H1 (cell line): ENCODE results near the gene CCDC102A. TPM values are rescaled to one million over a fixed set of nuclear protein-coding genes. Genes with fewer than 3 reads are reported as not detected.

Experiments used
- CTCF ChIA-PET: fragments of 300-600 bp; sonication (Branson Sonifier 250); formaldehyde crosslinking; loops from one replicate; lab custom pipeline; 2021; ENCODE audit not compliant: partially characterized antibody; lab: Charles Lee
- POLR2A ChIA-PET: fragments of 300-600 bp; sonication (Branson Sonifier 250); formaldehyde crosslinking; loops from one replicate; lab custom pipeline; 2021; ENCODE audit warnings: inconsistent platforms; ENCODE audit not compliant: partially characterized antibody; lab: Charles Lee
- DNase-seq, 2 experiments: peaks; one replicate each; pipeline versions ENCODE4 v3.0.0 to v3.0.0-alpha.2; 2010 to 2022; ENCODE audit warnings: low spot score in 2 of 2, low read depth in 1 of 2, mixed read lengths in 1 of 2
- FAIRE-seq: peaks from 2 replicates; lab custom pipeline; 2011; peaks lifted over from hg19 to GRCh38; lab: Jason Lieb, UNC
- H2AFZ ChIP-seq: 2 replicates; pipeline ENCODE4 v1.8.1; 2012; ENCODE audit warnings: low read length, inconsistent platforms
- H2AK5ac ChIP-seq: 2 replicates; pipeline ENCODE4 v1.6.1; 2013; ENCODE audit warnings: low read depth, low read length
- H2BK120ac ChIP-seq: replicated peaks from 2 replicates; pipeline ENCODE3; 2013; ENCODE audit warnings: low read depth, low read length, inconsistent platforms
- H2BK12ac ChIP-seq: 2 replicates; pipeline ENCODE4 v1.6.1; 2013; ENCODE audit warnings: low read depth, low read length
- H2BK15ac ChIP-seq: 2 replicates; pipeline ENCODE4 v1.6.1; 2013; ENCODE audit warnings: low read length
- H2BK20ac ChIP-seq: 2 replicates; pipeline ENCODE4 v1.6.1; 2013; ENCODE audit warnings: low read length
- H2BK5ac ChIP-seq: 2 replicates; pipeline ENCODE4 v1.6.1; 2013; ENCODE audit warnings: low read depth, low read length
- H3K14ac ChIP-seq: 2 replicates; pipeline ENCODE4 v1.6.1; 2013; ENCODE audit warnings: inconsistent platforms; ENCODE audit not compliant: insufficient read length
- H3K18ac ChIP-seq: 2 replicates; pipeline ENCODE4 v1.6.1; 2013; ENCODE audit warnings: low read length; ENCODE audit errors: extremely low read depth
- H3K23ac ChIP-seq: 2 replicates; pipeline ENCODE4 v1.6.1; 2013; ENCODE audit warnings: inconsistent platforms; ENCODE audit not compliant: insufficient read length
- H3K23me2 ChIP-seq: 2 replicates; pipeline ENCODE4 v1.6.1; 2013; ENCODE audit warnings: low read depth, low read length
- H3K27ac ChIP-seq: 2 replicates; pipeline ENCODE4 v1.6.1; 2011; ENCODE audit warnings: low read depth, low read length, inconsistent platforms
- H3K27me3 ChIP-seq, 4 experiments: replicated peaks in 1 of 4; 1 replicate in 1 of 4; 2 replicates in 3 of 4; pipeline versions ENCODE4 v1.6.1 to v1.8.1; 2011 to 2013; ENCODE audit warnings: low read length in 3 of 4, mild to moderate bottlenecking in 3 of 4, inconsistent platforms in 2 of 4, mixed read lengths in 2 of 4, moderate library complexity in 1 of 4; ENCODE audit not compliant: control insufficient read depth in 3 of 4, insufficient read depth in 3 of 4; ENCODE audit errors: extremely low read depth in 1 of 4
- H3K36me3 ChIP-seq, 4 experiments: 2 replicates each; pipeline versions ENCODE4 v1.6.1 to v1.8.1; 2011 to 2013; ENCODE audit warnings: mild to moderate bottlenecking in 4 of 4, low read length in 3 of 4, moderate library complexity in 2 of 4, control low read depth in 1 of 4, inconsistent platforms in 1 of 4; ENCODE audit not compliant: insufficient read depth in 4 of 4, control insufficient read depth in 2 of 4
- H3K4ac ChIP-seq: replicated peaks from 2 replicates; pipeline ENCODE3; 2013; ENCODE audit warnings: low read length, low read depth, mixed read lengths, inconsistent platforms; ENCODE audit not compliant: insufficient read length
- H3K4me1 ChIP-seq, 4 experiments: replicated peaks in 1 of 4; 1 replicate in 1 of 4; 2 replicates in 3 of 4; pipeline versions ENCODE4 v1.6.1 to v1.8.1; 2011 to 2013; ENCODE audit warnings: low read length in 3 of 4, inconsistent platforms in 2 of 4, mixed read lengths in 1 of 4; ENCODE audit not compliant: insufficient read depth in 4 of 4, control insufficient read depth in 3 of 4
- H3K4me2 ChIP-seq, 2 experiments: 2 replicates each; pipeline versions ENCODE4 v1.6.1 to v1.8.1; 2011 to 2013; ENCODE audit warnings: low read depth in 2 of 2, low read length in 2 of 2, control low read depth in 1 of 2, inconsistent platforms in 1 of 2, mild to moderate bottlenecking in 1 of 2; ENCODE audit not compliant: insufficient read depth in 1 of 2
- H3K4me3 ChIP-seq, 4 experiments: fragments of 200-600, 300-600 bp in 1 of 4; sonication (generic), shearing (Covaris generic), sonication (Bioruptor Twin) in 1 of 4; 2 replicates each; pipeline versions ENCODE4 v1.5.1 to v1.8.1; 2011 to 2016; ENCODE audit warnings: low read length in 4 of 4, low read depth in 3 of 4, control low read depth in 2 of 4, inconsistent platforms in 2 of 4, mild to moderate bottlenecking in 2 of 4, mixed read lengths in 1 of 4, moderate library complexity in 1 of 4; ENCODE audit not compliant: insufficient read depth in 2 of 4; ENCODE audit errors: extremely low read depth in 1 of 4
- H3K56ac ChIP-seq: replicated peaks from 2 replicates; pipeline ENCODE3; 2013; ENCODE audit warnings: low read depth, mild to moderate bottlenecking, mixed read lengths, low read length, inconsistent platforms; ENCODE audit not compliant: insufficient read length
- H3K79me1 ChIP-seq: 2 replicates; pipeline ENCODE4 v1.6.1; 2013; ENCODE audit warnings: low read depth, low read length, control low read depth
- H3K79me2 ChIP-seq, 2 experiments: 2 replicates each; pipeline versions ENCODE4 v1.6.1 to v1.8.1; 2012 to 2013; ENCODE audit warnings: low read length in 2 of 2, mild to moderate bottlenecking in 2 of 2, inconsistent platforms in 1 of 2; ENCODE audit not compliant: insufficient read depth in 2 of 2, control insufficient read depth in 1 of 2
- H3K9ac ChIP-seq, 4 experiments: replicated peaks in 1 of 4; 1 replicate in 1 of 4; 2 replicates in 3 of 4; pipeline versions ENCODE4 v1.6.1 to v1.8.1; 2011 to 2013; ENCODE audit warnings: low read depth in 3 of 4, low read length in 3 of 4, control low read depth in 2 of 4, mild to moderate bottlenecking in 2 of 4, moderate library complexity in 2 of 4, inconsistent platforms in 1 of 4; ENCODE audit errors: extremely low read depth in 1 of 4
- H3K9me3 ChIP-seq, 2 experiments: 2 replicates each; pipeline versions ENCODE4 v1.6.1 to v1.8.1; 2012 to 2013; ENCODE audit warnings: mild to moderate bottlenecking in 2 of 2, moderate library complexity in 2 of 2, control low read depth in 1 of 2, inconsistent platforms in 1 of 2, low read depth in 1 of 2, low read length in 1 of 2, mixed read lengths in 1 of 2; ENCODE audit not compliant: insufficient read depth in 2 of 2
- H4K20me1 ChIP-seq, 2 experiments: replicated peaks in 1 of 2; 2 replicates each; pipeline versions ENCODE3 to v1.8.1; 2011 to 2013; ENCODE audit warnings: inconsistent platforms in 2 of 2, low read length in 2 of 2, mild to moderate bottlenecking in 1 of 2; ENCODE audit not compliant: insufficient read depth in 2 of 2, control insufficient read depth in 1 of 2
- H4K5ac ChIP-seq: 2 replicates; pipeline ENCODE4 v1.6.1; 2013; ENCODE audit warnings: low read length, low read depth, mixed read lengths, inconsistent platforms; ENCODE audit not compliant: insufficient read length
- H4K8ac ChIP-seq: 2 replicates; pipeline ENCODE4 v1.8.0; 2013; ENCODE audit warnings: mild to moderate bottlenecking, moderate library complexity, low read length, inconsistent platforms; ENCODE audit not compliant: insufficient read depth; ENCODE audit errors: extremely low read depth
- H4K91ac ChIP-seq: replicated peaks from 2 replicates; pipeline ENCODE3; 2013; ENCODE audit warnings: low read length, mixed read lengths, inconsistent platforms; ENCODE audit not compliant: insufficient read length
- CTBP2 ChIP-seq: IDR thresholded peaks from 2 replicates; pipeline ENCODE4 v1.7.0; 2011; ENCODE audit warnings: borderline replicate concordance, mild to moderate bottlenecking, moderate library complexity, mixed read lengths, low read length; ENCODE audit not compliant: insufficient read depth, insufficient read length
- EP300 ChIP-seq, 2 experiments: IDR thresholded peaks; 1 replicate in 1 of 2; 2 replicates in 1 of 2; pipeline ENCODE4 v1.6.1; 2011 to 2012; ENCODE audit warnings: low read depth in 2 of 2, low read length in 2 of 2, mild to moderate bottlenecking in 2 of 2, borderline replicate concordance in 1 of 2, inconsistent platforms in 1 of 2, moderate library complexity in 1 of 2
- GABPA ChIP-seq: IDR thresholded peaks from 2 replicates; pipeline ENCODE4 v1.6.1; 2011; ENCODE audit warnings: mild to moderate bottlenecking, low read length, moderate library complexity, borderline replicate concordance; ENCODE audit not compliant: insufficient read depth
- RAD21 ChIP-seq, 2 experiments: IDR thresholded peaks in 1 of 2; conservative IDR thresholded peaks in 1 of 2; 2 replicates each; pipeline ENCODE4 v1.6.1; 2011; ENCODE audit warnings: low read depth in 2 of 2, low read length in 2 of 2, improper control_type of control experiment in 1 of 2, inconsistent platforms in 1 of 2, mild to moderate bottlenecking in 1 of 2, moderate library complexity in 1 of 2
- RBBP5 ChIP-seq: IDR thresholded peaks from 2 replicates; pipeline ENCODE4 v1.7.1; 2012; ENCODE audit warnings: low read depth, mild to moderate bottlenecking, inconsistent platforms, low read length, moderate library complexity, borderline replicate concordance
- SAP30 ChIP-seq: fragments of 300-600 bp; sonication (generic); IDR thresholded peaks from 2 replicates; pipeline ENCODE4 v1.7.1; 2012; ENCODE audit warnings: low read length, moderate library complexity, mild to moderate bottlenecking, inconsistent platforms; ENCODE audit not compliant: insufficient read depth, insufficient replicate concordance
- SIN3A ChIP-seq, 2 experiments: IDR thresholded peaks in 1 of 2; conservative IDR thresholded peaks in 1 of 2; 2 replicates each; pipeline ENCODE4 v1.6.1; 2011 to 2012; ENCODE audit warnings: low read length in 2 of 2, improper control_type of control experiment in 1 of 2, low read depth in 1 of 2, mild to moderate bottlenecking in 1 of 2
- SP4 ChIP-seq: IDR thresholded peaks from 2 replicates; pipeline ENCODE4 v1.6.1; 2012; ENCODE audit warnings: low read length, inconsistent platforms
- SUZ12 ChIP-seq: fragments of 200-600 bp; sonication (generic); IDR thresholded peaks from 2 replicates; pipeline ENCODE4 v1.6.1; 2012; ENCODE audit warnings: mild to moderate bottlenecking, inconsistent platforms, low read length, moderate library complexity, mixed read lengths
- WGBS, 2 experiments: shearing (Covaris generic) in 1 of 2; methylation state at CpG; one replicate each; pipeline versions ENCODE4 v1.1.6 to v1.1.7; 2013 to 2015; ENCODE audit warnings: low lambda C conversion rate in 2 of 2, mixed read lengths in 2 of 2, inconsistent platforms in 1 of 2, low coverage in 1 of 2, missing lambda C conversion rate in 1 of 2; ENCODE audit not compliant: insufficient replicate concordance in 2 of 2, insufficient coverage in 1 of 2, insufficient read length in 1 of 2; ENCODE audit errors: extremely low coverage in 1 of 2, missing lambda C conversion rate in 1 of 2; 5-methylcytosine and 5-hydroxymethylcytosine counted together
- polyA plus RNA-seq, 7 experiments: library from polyadenylated mRNA; depleted of rRNA in 3 of 7; stranded (reverse) in 5 of 7; unstranded in 2 of 7; fragments of >200 nt in 5 of 7; fragments of 200-250 nt in 2 of 7; gene quantifications; 1 replicate in 5 of 7; 2 replicates in 1 of 7; 4 replicates in 1 of 7; pipeline versions ENCODE4 v1.2.1 to v1.2.3, GENCODE V29; 2011 to 2013; ENCODE audit warnings: missing spikeins in 2 of 7, mixed read lengths in 2 of 7
- total RNA-seq: library from RNA; stranded (reverse); fragmentation: NEBNext Ultra II Directional; extraction: Animal tissue kit (Norgen Biotek cat#: 25700); gene quantifications from 2 replicates; pipeline ENCODE4 v1.2.1, GENCODE V29; 2021

The CCDC102A gene
- total and polyA plus RNA-seq, 2 of the 8 experiments (the other 6 are each of a cell fraction or from before 2014, with no cell fraction given): 4.0 to 7.5 TPM

DNA sequence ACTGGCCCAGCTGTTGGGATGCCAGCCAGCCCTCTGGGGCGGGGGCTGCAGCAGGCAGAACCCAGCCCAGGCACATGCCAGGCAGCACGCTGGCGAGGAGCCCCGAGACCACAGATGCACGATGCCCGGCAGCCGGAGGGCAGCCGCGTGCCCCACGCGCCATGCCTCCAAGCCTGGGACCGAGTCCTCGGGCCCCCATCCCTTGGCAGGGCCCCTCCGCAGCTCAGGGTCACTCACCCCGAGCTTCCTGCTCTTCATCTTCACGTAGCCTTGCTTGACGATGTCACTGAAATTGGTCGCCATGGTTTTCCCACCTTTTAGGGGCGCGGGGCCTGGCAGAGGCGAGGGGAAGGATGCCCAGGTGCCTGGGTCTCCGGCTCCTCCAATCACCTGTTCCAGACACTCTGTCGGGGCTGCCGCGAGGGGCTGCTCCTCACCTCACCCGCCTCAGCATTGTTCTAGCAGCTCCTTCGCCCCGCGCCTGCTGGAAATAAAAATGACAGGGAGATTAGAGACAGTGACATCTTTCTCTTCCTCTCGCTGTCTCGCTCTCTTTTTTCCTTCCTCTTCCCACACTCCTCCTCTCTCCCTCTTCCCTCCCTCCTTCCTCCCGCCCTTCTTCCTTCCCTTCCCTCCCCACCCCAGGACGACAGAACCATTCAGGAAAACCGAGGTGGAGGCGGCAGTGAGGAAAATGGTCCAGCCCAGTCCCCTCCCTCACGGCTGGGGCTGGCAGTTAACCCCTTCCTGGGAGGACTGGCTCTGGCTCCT is 57.0 kb downstream of the CCDC102A start:
- Histone ChIP-seq H3K18ac (no peak overlapping the region; the same call in 1 of the 2 replicates), H3K27me3 (no peaks in the 10 kb centered on the region; a peak in 1 of 7 replicates), H3K56ac (no peak overlapping the region), H4K8ac (no peak overlapping the region; the same call in 1 of the 2 replicates), H3K14ac (no peak overlapping the region), H4K5ac (no peak overlapping the region), H3K36me3 (peaks cover 0 to 3% (median 2%) of the 10 kb centered on the region in 4 experiments; a peak in 2 of 8 replicates), H2AK5ac (no peak overlapping the region), H2BK120ac (no peak overlapping the region), H2BK12ac (peak overlapping the region; percentile 2; the same call in 1 of the 2 replicates), H2BK5ac (peak overlapping the region; percentile 21; the same call in 1 of the 2 replicates), H3K23me2 (peaks cover 8% of the 10 kb centered on the region; the same call in 1 of the 2 replicates), H3K4ac (no peak overlapping the region), H4K91ac (peak overlapping the region; percentile 25), H3K79me1 (0 out of 2 replicates have a peak, but pooled peaks cover 3% of the 10 kb centered on the region), H3K4me1 (peaks cover 5 to 47% (median 32%) of the 10 kb centered on the region in 4 experiments), H2BK15ac (peak overlapping the region; percentile 92; the same call in 1 of the 2 replicates), H2BK20ac (no peak overlapping the region), H3K9me3 (no peaks in the 10 kb centered on the region), H2AFZ (no peak overlapping the region), H3K27ac (no peak overlapping the region), H3K23ac (no peak overlapping the region), H3K9ac (no peak overlapping the region), H4K20me1 (peaks cover 1 to 2% of the 10 kb centered on the region in 2 experiments), H3K79me2 (no peaks in the 10 kb centered on the region), H3K4me3 (peak overlapping the region; percentile 40 to 57 (median 50)), H3K4me2 (peak overlapping the region; percentile 59 to 69)
- peak; percentile 50 to 70 for DNase-seq
- WGBS, 2 experiments: 28% methylated on average over 23 of the region's 36 CpGs; no CpG with 5 or more reads in 1 of the 2 experiments
- ChIA-PET CTCF (interaction anchor here (0.7 to 15.0 kb wide), 9 partner anchors 10 to 97 kb away, joined by 3 to 210 read pairs (median 5); partner anchors contain the start of gene POLR2C), POLR2A (interaction anchor here (0.9 to 10.3 kb wide), 7 partner anchors 9 to 49 kb away, joined by 4 to 67 read pairs (median 4); partner anchors contain the start of gene POLR2C)
- FAIRE-seq: no peak
- TF ChIP-seq SAP30 (no peak), SUZ12 (no peak), SIN3A (conservative IDR thresholded peaks at IDR 0.05 in 1 of 2, IDR thresholded peaks at IDR 0.05 in 1 of 2; ENCODE audit: low read depth in 1 of 2, low read length in 2 of 2) (peak in 1 of 2 experiments; percentile 90; a peak in 1 of 4 replicates), SP4 (no peak), RAD21 (IDR thresholded peaks at IDR 0.05 in 1 of 2, conservative IDR thresholded peaks at IDR 0.05 in 1 of 2; ENCODE audit: low read depth in 2 of 2, low read length in 2 of 2) (no peak), EP300 (IDR thresholded peaks at IDR 0.05; ENCODE audit: borderline replicate concordance in 1 of 2, low read depth in 2 of 2, low read length in 2 of 2) (peak in 1 of 2 experiments; percentile 97; a peak in 2 of 3 replicates), RBBP5 (no peak), CTBP2 (no peak), GABPA (no peak)
